GM19452 (cell line): ENCODE data around the gene MAGEB1.

ENCODE experiments used
- ATAC-seq: cut with Tn5 transposase; IDR thresholded peaks from one replicate; pipeline ENCODE4 v1.9.1; 2021; ENCODE audit not compliant: unreplicated experiment

Gene MAGEB1

GRCh38 chrX:30296408-30297254 is 49.7 kb downstream of the MAGEB1 start:
- ATAC-seq: no peak

GRCh38 chrX:30301208-30301607 is 54.3 kb downstream of the MAGEB1 start:
- ATAC-seq: no peak
